Kidney glomerular epithelial cell (primary cell): ENCODE results near the gene RASA4.
"Not testable (repeated sequence)": the region's sequence is repeated elsewhere in the genome, so short reads cannot be mapped to it uniquely, and the experiment has no call there.

Experiments
- DNase-seq: peaks from one replicate; lab custom pipeline; 2025; lab: John Stamatoyannopoulos, UW

Gene RASA4

GRCh38 chr7:102606848-102607247 lies 9.7 kb downstream of the RASA4 start:
- not testable (repeated sequence) for DNase-seq

DNA sequence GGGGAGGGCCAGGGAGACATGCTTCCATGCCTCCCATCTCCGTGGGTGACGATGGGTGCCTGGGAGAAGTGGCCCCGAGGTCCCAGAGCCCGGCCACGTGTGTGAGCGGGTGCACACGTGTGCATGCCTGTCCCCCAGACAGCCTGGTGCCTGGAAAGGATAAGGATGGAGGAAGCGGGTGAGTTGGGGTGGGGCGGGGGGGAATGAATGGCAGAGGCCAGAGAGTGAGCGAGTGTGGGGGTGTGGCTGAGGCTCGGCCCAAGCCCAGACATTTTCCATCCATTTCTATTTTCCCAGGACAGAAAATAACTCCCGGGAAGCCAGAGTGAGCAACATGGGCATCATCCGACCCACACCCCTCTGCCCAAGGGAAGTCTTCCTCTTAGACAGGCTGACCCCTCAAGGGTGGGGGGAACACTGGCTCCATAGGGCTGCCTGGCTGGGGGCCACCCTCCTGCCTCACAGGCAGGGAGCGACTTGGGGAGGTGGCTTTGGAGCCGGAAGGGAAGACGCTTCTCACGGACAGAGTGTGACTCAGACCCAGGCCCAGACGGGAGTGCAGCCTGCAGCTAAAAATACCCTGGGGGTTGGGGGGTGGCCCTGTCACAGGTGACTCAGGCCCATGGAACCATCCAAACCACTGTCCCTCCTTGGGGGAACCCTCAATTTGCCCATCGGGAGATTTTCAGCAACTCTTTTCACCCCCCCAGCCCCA lies 12.0 kb downstream of the RASA4 start:
- not testable (repeated sequence) for DNase-seq

GRCh38 chr7:102602317-102602716 lies 14.2 kb downstream of the RASA4 start:
- not testable (repeated sequence) for DNase-seq

DNA sequence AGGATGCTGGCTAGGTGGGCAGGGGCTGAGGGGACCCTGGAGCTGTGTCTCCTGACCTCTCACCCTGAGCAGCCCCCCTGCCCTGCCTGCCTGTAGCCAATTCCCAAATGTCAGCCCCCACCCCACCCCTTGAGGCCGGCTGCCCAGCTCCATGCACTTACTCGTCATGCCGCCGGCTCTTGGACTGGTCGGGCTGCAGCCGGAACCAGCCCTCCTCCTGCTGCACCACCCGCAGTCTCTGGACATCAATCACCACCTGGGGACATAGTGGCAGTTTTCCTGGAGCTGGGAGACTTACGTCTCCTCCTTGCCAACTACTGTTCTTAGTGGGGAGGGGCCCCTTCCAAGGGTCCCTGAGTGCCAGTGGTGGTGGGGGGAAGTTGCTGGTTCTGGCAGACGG lies 16.9 kb downstream of the RASA4 start:
- DNase-seq, result not testable (repeated sequence)

- not testable (repeated sequence) for DNase-seq
Measured at GRCh38 chr7:102596036-102596435, 20.5 kb downstream of the RASA4 start.

DNA sequence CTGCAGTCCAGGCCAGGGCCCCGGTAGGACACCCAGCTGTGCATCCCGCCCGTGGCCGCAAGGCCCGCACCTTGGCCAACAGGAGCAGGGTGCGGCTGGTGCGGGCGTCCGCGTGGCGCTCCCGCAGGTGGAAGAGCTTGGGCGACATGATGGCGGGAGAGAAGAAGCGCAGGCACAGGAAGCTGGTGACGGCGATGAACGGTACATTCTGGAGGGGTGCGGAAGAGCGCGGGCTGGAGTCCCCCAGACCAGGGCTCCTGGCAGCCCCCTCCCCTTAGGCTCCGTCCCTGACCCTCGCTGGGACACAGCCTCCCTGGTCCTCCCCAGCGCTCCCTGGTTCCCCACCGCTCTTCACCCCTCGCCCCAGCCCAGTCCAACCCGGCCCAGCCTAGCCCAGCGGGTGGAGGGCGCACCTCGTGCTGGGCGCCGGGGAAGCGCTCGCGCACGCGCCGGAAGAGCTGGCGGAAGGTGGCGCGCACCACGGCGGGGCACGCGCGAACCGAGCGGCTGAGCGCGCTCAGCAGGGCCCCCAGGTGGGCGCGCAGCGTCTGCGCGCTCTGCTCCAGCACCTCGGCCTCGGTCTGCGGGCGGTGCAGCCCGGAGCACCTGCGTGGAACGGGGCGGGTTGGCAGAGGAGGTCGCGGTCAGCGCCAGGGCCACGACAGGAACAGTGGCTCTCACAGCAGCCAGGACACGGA lies 22.8 kb downstream of the RASA4 start:
- not testable (repeated sequence) for DNase-seq

DNA sequence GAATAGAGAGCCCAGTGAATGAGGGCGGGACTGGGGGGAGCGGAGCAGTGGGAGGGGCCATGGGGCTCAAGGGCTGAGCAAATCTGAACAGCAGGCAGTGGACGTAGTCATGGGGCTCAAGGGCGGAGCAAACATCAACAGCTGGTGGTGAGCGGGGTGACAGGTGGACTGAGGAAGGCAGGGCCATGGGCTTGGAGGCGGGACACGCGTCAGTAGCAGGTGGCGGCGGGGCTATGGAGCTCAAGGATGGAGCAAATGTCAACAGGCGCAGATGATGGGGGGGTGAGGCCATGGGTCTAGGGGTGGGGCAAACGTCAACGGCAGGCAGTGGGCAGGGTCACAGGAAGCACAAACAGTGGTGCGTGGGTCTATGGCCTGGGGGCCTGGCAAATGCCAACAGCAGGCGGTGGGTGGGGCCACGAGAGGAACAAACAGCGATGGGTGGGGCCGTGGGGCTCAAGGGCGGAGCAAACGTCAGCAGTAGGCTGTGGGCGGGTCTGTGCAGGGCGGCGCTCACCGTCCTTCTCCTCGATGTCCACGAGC lies 24.0 kb downstream of the RASA4 start:
- not testable (repeated sequence) for DNase-seq

GRCh38 chr7:102589857-102590256 lies 26.7 kb downstream of the RASA4 start:
- DNase-seq, result not testable (repeated sequence)

- DNase-seq, result not testable (repeated sequence)
Measured at GRCh38 chr7:102583495-102583894, 33.1 kb downstream of the RASA4 start.

- DNase-seq, result not testable (repeated sequence)
Measured at GRCh38 chr7:102581722-102582121, 34.8 kb downstream of the RASA4 start.

DNA sequence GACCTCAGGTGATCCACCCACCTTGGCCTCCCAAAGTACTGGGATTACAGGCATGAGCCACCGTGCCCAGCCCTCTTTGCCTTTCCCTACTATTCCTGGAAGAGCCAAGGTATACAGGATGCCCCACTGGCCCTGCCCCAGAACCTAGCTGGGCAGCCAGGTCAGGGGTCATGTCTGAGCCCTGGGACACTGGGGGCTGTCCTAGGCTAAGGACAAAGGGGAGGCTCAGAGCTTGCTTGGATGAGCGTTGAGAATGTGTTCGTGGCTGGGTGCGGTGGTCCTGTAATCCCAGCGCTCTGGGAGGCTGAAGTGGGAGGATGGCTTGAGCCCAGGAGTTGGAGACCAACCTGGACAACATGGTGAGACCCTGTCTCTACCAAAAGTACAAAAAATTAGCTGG lies 38.1 kb downstream of the RASA4 start:
- DNase-seq, result not testable (repeated sequence)

DNA sequence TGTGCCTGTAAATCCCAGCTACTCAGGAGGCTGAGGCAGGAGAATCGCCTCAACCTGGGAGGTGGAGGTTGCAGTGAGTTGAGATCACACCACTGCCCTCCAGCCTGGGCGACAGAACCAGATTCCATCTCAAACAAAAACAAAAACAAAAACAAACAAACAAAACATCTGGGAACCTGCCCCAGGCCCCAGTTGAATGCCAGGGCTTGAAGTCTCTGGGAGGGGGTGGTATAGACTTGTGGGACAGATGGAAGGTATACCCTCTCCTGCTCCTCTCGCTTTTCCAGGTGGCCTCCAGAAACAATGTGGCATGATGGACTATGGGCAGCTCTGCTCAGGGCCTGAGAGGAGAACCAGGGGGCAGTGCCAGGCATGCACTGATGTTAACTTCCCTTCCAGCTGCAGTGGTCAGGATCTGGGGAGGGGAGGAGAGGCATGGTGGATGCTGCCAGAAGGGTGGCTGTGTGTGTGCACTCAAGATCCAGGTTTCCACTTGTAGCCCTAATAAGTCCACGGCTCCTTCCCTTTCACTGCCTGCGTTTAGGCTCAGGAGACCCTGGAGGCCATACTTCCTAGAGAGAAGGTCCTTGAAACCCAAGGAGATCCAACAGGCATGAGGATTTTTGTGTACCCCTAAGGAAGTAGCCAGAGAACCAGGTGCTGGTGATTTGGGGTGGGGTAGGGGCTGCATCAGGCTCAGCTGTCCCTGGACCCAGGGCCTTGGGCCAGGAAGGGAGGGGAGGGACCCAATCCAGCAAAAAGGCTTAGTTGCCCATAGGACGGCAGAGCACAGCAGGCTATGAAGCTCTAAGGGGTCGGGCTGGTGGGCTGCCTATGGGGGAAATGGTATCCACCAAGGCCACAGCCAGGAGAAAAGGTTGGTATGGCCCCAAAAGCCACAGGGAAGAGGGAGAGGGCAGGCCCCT lies 39.0 kb downstream of the RASA4 start:
- not testable (repeated sequence) for DNase-seq

DNA sequence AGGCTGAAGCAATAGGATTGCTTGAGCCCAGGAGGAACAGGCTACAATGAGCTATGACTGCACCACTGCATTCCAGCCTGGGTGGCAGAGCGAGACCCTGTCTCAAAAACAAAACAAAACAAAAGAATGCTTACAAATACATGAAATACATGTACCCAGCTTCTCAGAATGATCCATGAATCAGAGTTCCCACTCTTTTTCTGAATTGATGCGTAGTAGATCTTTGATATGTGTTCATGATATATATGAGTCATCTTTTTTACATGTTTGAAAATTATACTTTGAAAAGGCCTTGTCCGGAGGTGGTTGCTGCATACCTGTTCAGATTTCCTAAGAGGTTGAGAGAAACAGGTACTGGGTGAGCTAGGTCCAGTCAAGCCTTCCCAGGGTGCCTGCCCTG lies 40.2 kb downstream of the RASA4 start:
- DNase-seq, result not testable (repeated sequence)

GRCh38 chr7:102574607-102575006 lies 41.9 kb downstream of the RASA4 start:
- not testable (repeated sequence) for DNase-seq

- DNase-seq, result not testable (repeated sequence)
Measured at GRCh38 chr7:102572261-102573239, 44.0 kb downstream of the RASA4 start, which contains the start of gene POLR2J3. Gene POLR2J3, minus strand, starts transcription at chr7:102572583. Its CDS starts 62 bp downstream, at chr7:102572521.

GRCh38 chr7:102568620-102569019 lies 47.9 kb downstream of the RASA4 start:
- DNase-seq, result not testable (repeated sequence)

- DNase-seq, result not testable (repeated sequence)
Measured at GRCh38 chr7:102550808-102551422, 65.6 kb downstream of the RASA4 start, which contains the start of gene SPDYE2. Gene SPDYE2, plus strand, starts transcription at chr7:102551226. Its CDS starts 2,030 bp downstream, at chr7:102553256.

GRCh38 chr7:102546353-102546752 lies 70.2 kb downstream of the RASA4 start:
- not testable (repeated sequence) for DNase-seq

- DNase-seq, result not testable (repeated sequence)
Measured at GRCh38 chr7:102545288-102545687, 71.3 kb downstream of the RASA4 start.

DNA sequence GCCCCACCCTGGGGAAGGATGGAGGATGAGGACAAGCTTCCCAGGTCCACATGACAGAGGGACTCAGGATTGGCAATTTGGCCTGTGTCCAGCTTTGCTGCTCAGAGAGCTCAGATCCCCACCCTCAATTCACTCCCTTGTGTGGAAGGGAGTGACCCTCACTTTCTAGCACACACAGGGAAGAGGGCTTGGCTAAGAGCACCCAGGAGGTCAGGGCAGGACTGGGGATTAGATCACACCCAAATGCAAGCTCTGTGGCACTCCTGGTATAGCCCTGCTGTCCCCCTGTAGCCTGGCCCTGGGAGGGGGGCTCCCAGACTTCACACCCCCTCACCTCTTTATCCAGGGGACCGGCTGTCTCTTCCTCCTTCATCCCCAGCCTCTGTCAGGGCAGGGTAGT lies 72.2 kb downstream of the RASA4 start:
- not testable (repeated sequence) for DNase-seq
